ENCODE measurements around the gene VPS37D.

VPS37D gene

GRCh38 chr7:73721377-73721817, 53.8 kb downstream of the VPS37D start:
- Histone ChIP-seq H3K9ac (ENCODE audit: low read length) (no peak overlapping the region), H3K36me3 (replicated peaks; ENCODE audit: low read depth, low read length) (no peaks in the 10 kb centered on the region), H3K4me1 (ENCODE audit: low read length) (peaks cover 11% of the 10 kb centered on the region)

More at GRCh38 chr7:73721377-73721817, 53.8 kb downstream of the VPS37D start:
- peaks cover 4% of the 10 kb centered on the region; the same call in 1 of the 2 replicates for H4K20me1 ChIP-seq (ENCODE audit: insufficient read depth, low read length)
- H3K4me2 ChIP-seq (ENCODE audit: low read length) = no peak overlapping the region
- TF ChIP-seq EZH2phosphoT487 (IDR thresholded peaks at IDR 0.05; ENCODE audit: low read depth) (no peak), CTCF (IDR thresholded peaks at IDR 0.05; ENCODE audit: low read depth, low read length) (no peak)
- no peak overlapping the region for H2AFZ ChIP-seq (ENCODE audit: low read depth, low read length)
- no peak overlapping the region for H3K27ac ChIP-seq (ENCODE audit: low read length)
- H3K27me3 ChIP-seq (ENCODE audit: low read depth, low read length) = 0 out of 2 replicates have a peak, but pooled peaks cover 3% of the 10 kb centered on the region
- no peaks in the 10 kb centered on the region for H3K9me3 ChIP-seq (ENCODE audit: insufficient read depth, low read length)
- peaks cover 5% of the 10 kb centered on the region; the same call in 1 of the 2 replicates for H3K79me2 ChIP-seq (ENCODE audit: low read length)
- no peak overlapping the region for H3K4me3 ChIP-seq (ENCODE audit: low read length)
